HEK293T (cell line): ENCODE data around the gene FAM3D.
"Not testable (repeated sequence)": the region's sequence is repeated elsewhere in the genome, so short reads cannot be mapped to it uniquely, and the experiment has no call there.

Experiments
- CTCF ChIA-PET: fragments of 350-600 bp; formaldehyde crosslinking; extraction: SDS; loops from one replicate; lab custom pipeline; 2021; ENCODE audit warnings: antibody characterized with exemption, inconsistent platforms; lab: Yijun Ruan, JAX
- POLR2A ChIA-PET: fragments of 350-600 bp; formaldehyde crosslinking; extraction: SDS; loops from one replicate; lab custom pipeline; 2020; ENCODE audit warnings: antibody characterized with exemption, inconsistent platforms; lab: Yijun Ruan, JAX
- DNase-seq: peaks from one replicate; pipeline ENCODE4 v3.0.0; 2012; ENCODE audit warnings: mixed read lengths; ENCODE audit errors: extremely low spot score
- ARNT ChIP-seq: fragments of 450-650 bp; IDR thresholded peaks from 2 replicates; pipeline ENCODE4 v1.6.1; 2017; ENCODE audit warnings: mild to moderate bottlenecking
- BHLHE40 ChIP-seq: fragments of 450-650 bp; IDR thresholded peaks from 2 replicates; pipeline ENCODE4 v1.6.1; 2016; ENCODE audit warnings: mild to moderate bottlenecking, moderate library complexity, borderline replicate concordance
- CTBP1 ChIP-seq: fragments of 450-650 bp; IDR thresholded peaks from 2 replicates; pipeline ENCODE4 v1.6.1; 2016; ENCODE audit warnings: borderline replicate concordance
- ELF4 ChIP-seq: fragments of 450-650 bp; IDR thresholded peaks from 2 replicates; pipeline ENCODE4 v1.6.1; 2017; ENCODE audit warnings: antibody characterized with exemption
- FOXA1 ChIP-seq: fragments of 450-650 bp; IDR thresholded peaks from 2 replicates; pipeline ENCODE4 v1.6.1; 2016; ENCODE audit warnings: mild to moderate bottlenecking
- FOXK2 ChIP-seq: fragments of 450-650 bp; IDR thresholded peaks from 2 replicates; pipeline ENCODE4 v1.6.1; 2016; ENCODE audit warnings: mild to moderate bottlenecking
- FOXM1 ChIP-seq: fragments of 450-650 bp; IDR thresholded peaks from 2 replicates; pipeline ENCODE4 v1.6.1; 2017; ENCODE audit warnings: mild to moderate bottlenecking, borderline replicate concordance
- HDGF ChIP-seq: fragments of 450-650 bp; IDR thresholded peaks from 2 replicates; pipeline ENCODE4 v1.6.1; 2017; ENCODE audit warnings: antibody characterized with exemption, borderline replicate concordance
- L3MBTL2 ChIP-seq: fragments of 450-650 bp; conservative IDR thresholded peaks from 2 replicates; pipeline ENCODE4 v1.6.1; 2016; ENCODE audit warnings: mild to moderate bottlenecking
- LEF1 ChIP-seq: fragments of 450-650 bp; IDR thresholded peaks from 2 replicates; pipeline ENCODE4 v1.6.1; 2017; ENCODE audit warnings: mild to moderate bottlenecking, borderline replicate concordance
- NFRKB ChIP-seq: fragments of 450-650 bp; IDR thresholded peaks from 2 replicates; pipeline ENCODE4 v1.6.1; 2016; ENCODE audit warnings: mild to moderate bottlenecking, moderate library complexity
- SP1 ChIP-seq: fragments of 450-650 bp; IDR thresholded peaks from 2 replicates; pipeline ENCODE4 v1.6.1; 2017
- SUZ12 ChIP-seq: fragments of 450-650 bp; IDR thresholded peaks from 2 replicates; pipeline ENCODE4 v1.6.1; 2016; ENCODE audit warnings: mild to moderate bottlenecking
- TARDBP ChIP-seq: fragments of 450-650 bp; IDR thresholded peaks from 2 replicates; pipeline ENCODE4 v1.6.1; 2016
- ZNF384 ChIP-seq: fragments of 450-650 bp; IDR thresholded peaks from 2 replicates; pipeline ENCODE4 v1.6.1; 2016
- TF ChIP-seq, protein P1 (sequence below): fragments of 450-650 bp; IDR thresholded peaks from 2 replicates; pipeline ENCODE4 v1.6.1; 2016

Gene FAM3D

DNA sequence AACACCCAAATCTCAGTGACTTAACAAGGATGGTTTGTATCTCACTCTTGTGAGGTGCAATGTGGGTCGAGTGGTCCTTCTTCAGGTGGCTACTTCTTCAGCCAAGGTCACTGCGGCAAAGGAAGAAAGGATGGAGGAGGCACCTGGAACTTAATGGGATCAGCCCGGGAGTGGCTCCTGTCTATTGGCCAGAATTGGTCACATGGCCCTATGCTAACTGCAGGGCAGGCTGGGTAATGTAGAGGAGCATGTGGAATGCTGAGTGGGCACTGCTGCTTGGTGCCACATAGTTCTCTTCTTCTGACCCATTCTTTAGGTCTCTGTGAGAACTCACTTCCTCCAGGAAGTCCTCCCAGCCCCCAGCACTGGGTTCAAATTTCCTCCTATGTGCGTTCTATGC is 20.3 kb upstream of the FAM3D start:
- CTCF ChIA-PET: no interaction called here
- DNase-seq: no peak
- POLR2A ChIA-PET: no interaction called here
- TF ChIP-seq ZNF384 (no peak), FOXK2 (no peak), TARDBP (no peak), CTBP1 (no peak)

DNA sequence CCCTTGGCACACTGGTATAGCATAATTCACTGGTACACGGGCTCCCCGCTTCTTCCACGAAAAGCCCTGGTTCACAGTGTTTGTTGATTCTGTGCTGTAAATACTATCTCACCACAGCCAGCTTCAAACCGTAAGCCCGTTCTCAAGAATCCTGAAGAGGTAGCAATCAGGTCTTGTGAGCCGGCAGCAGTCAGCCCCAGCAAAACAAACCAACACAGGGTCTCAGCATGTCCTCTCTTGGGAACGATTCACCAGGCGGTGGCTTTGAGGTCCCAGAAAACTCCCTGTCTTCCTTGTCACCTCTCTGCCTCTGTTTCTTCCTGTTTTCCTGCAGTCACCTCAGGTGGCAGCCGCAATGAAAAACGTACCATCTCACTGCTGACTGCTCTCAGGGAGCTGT is 19.1 kb upstream of the FAM3D start:
- POLR2A ChIA-PET: no interaction called here
- no peak for DNase-seq
- TF ChIP-seq FOXA1 (no peak), NFRKB (no peak), BHLHE40 (no peak), ZNF384 (no peak), FOXM1 (no peak), SP1 (no peak)
- CTCF ChIA-PET: interaction anchor here (0.9 kb wide), 1 partner anchor 10 kb away, joined by 3 read pairs; no protein-coding TSS in a partner anchor

DNA sequence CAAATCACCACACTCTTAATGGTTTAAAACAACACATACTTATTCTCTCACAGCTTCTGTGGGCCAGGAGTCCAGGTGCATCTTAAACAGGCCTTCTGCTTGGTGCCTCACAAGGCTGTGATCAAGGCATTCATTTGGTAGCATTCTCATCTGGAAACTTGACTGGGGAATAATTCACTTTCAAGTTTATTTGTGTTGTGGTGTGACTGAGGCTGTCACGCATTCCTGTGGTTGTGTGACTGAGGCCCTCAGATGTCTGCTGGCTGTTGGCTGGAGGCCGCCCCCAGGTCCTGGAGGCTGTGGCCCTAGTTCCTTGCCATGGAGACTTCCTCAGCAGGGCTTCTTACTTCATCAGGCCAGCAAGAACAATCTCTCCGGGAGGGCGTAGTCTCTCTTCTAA is 16.9 kb upstream of the FAM3D start:
- ChIA-PET CTCF (no interaction called here), POLR2A (no interaction called here)
- TF ChIP-seq ZNF384 (no peak), L3MBTL2 (no peak), FOXK2 (no peak), LEF1 (no peak), CTBP1 (no peak), SP1 (no peak)
- TF ChIP-seq, protein P1, sequence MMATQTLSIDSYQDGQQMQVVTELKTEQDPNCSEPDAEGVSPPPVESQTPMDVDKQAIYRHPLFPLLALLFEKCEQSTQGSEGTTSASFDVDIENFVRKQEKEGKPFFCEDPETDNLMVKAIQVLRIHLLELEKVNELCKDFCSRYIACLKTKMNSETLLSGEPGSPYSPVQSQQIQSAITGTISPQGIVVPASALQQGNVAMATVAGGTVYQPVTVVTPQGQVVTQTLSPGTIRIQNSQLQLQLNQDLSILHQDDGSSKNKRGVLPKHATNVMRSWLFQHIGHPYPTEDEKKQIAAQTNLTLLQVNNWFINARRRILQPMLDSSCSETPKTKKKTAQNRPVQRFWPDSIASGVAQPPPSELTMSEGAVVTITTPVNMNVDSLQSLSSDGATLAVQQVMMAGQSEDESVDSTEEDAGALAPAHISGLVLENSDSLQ: no peak
- DNase-seq: no peak

DNA sequence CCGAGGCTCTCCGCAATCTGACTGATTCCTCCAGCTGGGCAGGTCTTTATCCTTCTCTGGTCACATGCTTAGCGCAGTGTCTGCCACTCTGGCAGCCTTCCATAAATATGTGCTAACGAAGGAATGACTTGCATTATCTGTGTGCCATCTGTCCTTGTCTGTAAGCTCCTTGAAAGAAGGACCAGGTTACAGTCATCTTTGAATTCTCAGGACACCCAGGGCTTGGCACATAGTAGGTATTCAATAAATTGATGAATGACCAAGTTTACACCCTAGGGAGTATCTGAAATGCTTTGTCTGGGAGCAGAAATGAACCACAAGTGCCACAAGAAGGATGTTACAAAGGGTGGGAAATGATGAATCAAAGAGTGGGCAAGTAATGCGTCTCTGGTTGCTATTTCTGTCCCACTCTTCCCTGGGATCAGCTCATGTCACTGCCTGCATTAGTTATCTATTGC is 16.5 kb upstream of the FAM3D start:
- TF ChIP-seq HDGF: no peak
- ChIA-PET CTCF (no interaction called here), POLR2A (no interaction called here)
- no peak for DNase-seq

DNA sequence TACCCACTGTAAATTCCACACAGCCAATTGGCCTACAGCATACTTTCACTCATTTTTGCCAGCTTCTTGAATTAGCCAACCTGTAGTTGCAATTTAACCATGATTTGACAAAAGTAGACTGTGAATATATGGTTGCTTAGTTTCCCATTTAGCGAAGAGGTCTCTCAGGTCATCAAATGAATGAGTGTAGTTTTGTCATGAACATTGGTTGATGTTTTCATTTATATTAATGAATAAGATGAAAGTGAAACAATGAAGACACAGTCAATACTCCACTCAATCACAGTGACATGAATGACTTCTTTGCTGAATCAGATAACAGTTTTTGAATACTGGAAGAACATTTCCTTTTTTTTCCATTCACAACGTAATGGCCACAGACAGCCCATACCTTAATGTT is 15.3 kb upstream of the FAM3D start:
- DNase-seq: no peak
- ChIA-PET POLR2A (no interaction called here), CTCF (no interaction called here)
- TF ChIP-seq ZNF384 (no peak), FOXM1 (no peak), CTBP1 (no peak), ELF4 (no peak), FOXK2 (no peak), L3MBTL2 (no peak), SP1 (no peak), SUZ12 (no peak), TARDBP (no peak), ARNT (no peak), FOXA1 (no peak), HDGF (no peak), NFRKB (no peak), BHLHE40 (no peak)
- TF ChIP-seq, protein P1: no peak

DNA sequence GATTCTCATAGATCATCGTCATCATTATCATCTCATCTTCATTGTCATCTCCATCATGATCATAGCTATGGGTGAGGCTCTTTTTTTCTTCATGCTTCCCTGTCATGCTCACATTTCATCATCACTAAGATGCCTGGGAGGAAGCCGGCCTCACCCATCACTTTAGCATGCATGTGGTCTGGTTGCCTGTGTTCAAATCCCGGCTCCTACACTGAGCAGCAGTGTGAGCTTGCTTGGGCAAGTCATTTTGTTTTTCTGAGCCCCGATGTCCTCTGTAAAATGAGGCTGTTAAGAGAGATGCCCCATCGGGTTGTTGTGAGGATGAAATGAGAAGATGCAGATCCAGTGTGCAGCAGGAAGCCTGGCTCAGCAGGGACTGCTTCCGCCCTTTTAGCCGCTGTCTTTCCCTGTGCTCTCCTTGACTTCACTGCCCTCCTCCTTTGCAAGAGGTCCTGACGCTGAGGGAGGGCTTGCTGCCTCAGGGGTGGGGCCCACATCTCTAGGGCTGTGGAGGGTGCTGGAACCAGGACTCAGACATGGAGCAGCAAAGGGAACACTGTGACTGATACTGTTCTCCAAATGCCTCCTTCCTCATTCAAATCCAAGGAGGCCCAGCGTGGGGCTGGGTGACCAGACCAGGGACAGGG is 14.4 kb upstream of the FAM3D start:
- POLR2A ChIA-PET: no interaction called here
- TF ChIP-seq SP1 (no peak), TARDBP (no peak), ARNT (no peak), BHLHE40 (no peak), LEF1 (no peak), L3MBTL2 (no peak), CTBP1 (no peak), FOXM1 (no peak), SUZ12 (no peak), HDGF (no peak)
- CTCF ChIA-PET: no interaction called here
- no peak for DNase-seq

DNA sequence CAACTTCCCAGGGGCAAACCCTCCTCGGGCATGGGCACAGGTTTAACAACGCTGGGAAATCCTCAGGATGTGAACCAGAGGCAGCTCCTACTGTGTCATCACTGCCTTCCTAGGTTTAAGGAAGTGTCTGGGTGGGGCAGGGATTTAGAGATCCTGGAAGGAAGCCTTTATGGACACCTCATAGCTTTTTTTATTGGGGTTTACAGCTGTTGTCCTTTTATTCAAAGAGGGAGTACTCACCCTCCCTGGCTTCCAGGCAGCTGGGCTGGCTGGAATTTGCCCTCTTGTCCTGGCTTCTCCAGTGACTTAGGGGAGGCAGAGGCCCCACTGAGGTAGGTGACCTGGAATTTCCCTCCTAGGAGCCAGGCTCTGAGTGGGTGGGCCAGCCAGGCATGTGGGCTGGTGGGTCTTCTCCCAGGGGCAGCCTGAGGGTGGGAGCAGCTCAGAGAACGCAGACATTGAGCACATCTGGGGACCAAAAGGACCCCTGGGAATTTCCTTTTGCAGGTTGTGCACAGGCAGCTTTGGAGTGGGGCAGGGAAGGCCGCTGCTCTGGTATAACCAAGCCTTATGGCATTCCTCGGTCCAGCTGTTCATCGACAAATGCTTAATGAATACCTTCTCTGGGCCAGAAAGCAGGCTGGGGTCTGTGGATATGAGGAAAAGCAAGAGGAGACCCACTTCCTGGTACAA is 13.5 kb upstream of the FAM3D start:
- no peak for TF ChIP-seq HDGF
- DNase-seq: no peak
- POLR2A ChIA-PET: no interaction called here
- CTCF ChIA-PET: no interaction called here

DNA sequence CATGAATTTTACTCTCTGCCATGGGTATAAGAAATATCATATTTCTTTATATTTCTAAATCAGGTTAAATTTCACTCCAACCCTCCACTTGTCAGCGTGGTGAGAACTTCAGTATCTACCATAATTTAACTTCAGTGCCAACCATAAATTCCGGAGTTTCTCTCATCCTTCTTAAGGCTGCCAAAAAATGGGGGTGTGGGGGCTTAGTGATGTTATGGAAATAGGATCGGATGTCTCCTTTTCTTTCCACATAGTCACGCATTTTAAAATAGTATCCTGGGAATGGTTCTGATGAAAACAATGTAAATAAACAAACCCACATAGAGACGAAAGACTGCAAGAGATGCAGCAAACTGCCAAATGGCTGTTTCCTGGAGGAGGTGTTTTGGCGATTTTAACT is 12.9 kb upstream of the FAM3D start:
- CTCF ChIA-PET: no interaction called here
- POLR2A ChIA-PET: no interaction called here
- TF ChIP-seq SP1 (no peak), TARDBP (no peak), NFRKB (no peak), BHLHE40 (no peak), ZNF384 (no peak), L3MBTL2 (no peak), LEF1 (no peak), FOXM1 (no peak)
- TF ChIP-seq, protein P1: no peak

DNA sequence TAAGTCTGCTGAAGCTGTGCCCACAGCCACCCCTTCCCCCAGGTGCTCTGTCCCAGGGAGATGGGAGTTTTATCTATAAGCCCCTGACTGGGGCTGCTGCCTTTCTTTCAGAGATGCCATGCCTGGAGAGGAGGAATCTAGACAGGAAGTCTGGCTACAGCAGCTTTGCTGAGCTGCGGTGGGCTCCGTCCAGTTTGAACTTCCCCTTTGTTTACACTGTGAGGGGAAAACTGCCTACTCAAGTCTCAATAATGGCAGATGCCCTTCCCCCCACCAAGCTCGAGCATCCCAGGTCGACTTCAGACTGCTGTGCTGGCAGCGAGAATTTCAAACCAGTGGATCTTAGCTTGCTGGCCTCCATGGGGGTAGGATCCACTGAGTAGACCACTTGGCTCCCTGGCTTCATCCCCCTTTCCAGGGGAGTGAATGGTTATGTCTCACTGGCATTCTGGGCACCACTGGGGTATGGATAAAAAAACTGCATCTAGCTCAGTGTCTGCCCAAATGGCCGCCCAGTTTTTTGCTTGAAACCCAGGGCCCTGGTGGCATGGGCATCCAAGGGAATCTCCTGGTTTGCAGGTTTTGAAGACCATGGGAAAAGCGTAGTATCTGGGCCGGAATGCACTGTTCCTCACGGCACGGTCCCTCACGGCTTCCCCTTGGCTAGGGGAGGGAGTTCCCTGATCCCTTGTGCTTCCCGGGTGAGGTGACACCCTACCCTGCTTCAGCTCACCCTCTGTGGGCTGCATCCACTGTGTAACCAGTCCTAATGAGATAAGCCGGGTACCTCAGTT is 11.8 kb upstream of the FAM3D start:
- CTCF ChIA-PET, DNase-seq, POLR2A ChIA-PET: not testable (repeated sequence)

More for the DNA sequence above, 12.9 kb upstream of the FAM3D start:
- DNase-seq: no peak
